GM19397 (cell line): ENCODE data around the gene PRKAG1.

Experiments
- ATAC-seq: cut with Tn5 transposase; IDR thresholded peaks from one replicate; pipeline ENCODE4 v1.9.1; 2021; ENCODE audit warnings: mild to moderate bottlenecking, moderate library complexity; ENCODE audit not compliant: unreplicated experiment

PRKAG1 gene

DNA sequence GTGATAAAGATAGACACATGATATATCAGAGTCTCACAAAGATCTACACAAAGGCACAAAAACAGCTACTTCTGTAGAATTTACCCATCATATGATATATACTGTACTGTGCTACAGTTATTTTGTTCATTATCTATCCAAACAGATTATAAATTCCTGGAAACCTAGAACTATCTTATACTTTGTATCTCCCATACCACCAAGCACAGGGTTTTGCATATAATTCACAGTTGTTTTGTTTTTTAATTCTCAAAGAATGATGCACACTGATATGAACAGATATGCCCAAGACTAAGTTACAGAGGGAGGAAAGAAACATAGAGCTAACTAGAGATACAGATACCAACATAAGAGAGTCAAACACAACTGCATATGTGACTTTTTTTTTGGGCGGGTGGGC lies 3.4 kb downstream of the PRKAG1 start:
- ATAC-seq = no peak

DNA sequence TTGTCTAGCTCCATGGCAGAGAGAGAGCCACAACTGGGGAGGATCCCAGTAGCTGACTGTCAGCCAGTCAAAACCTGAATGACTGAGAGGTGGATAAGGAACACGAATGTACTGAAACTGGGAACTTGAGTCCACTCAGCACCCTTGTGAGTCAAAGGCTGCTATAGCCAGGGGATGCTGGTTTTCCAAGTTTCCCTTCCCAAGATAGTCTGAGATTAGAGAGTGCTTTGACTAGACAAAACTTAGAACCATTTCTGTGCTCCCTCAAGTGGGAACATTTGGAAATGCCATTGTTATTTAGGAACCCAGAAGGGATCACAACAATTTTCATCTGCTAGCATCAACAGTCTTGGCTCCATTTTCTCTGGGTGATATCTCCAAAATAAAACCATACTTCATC lies 4.0 kb downstream of the PRKAG1 start:
- ATAC-seq = no peak

DNA sequence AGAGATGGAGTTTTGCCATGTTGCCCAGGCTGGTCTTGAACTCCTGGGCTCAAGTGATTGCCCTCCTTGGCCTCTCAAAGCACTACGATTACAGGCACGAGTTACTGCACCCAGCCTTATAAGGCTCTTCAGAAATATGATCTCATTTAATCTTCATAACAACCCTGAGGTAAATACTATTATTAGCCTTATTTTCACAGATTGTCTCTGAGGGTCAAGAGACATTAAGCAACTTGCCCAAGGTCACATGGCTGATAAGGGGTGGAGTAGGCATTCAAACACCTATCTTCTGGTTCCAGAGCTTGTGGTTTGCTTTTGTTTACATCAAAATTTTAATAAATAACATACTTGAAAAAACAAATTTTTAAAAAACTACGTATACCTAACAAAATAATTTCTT lies 5.1 kb downstream of the PRKAG1 start:
- ATAC-seq = no peak

DNA sequence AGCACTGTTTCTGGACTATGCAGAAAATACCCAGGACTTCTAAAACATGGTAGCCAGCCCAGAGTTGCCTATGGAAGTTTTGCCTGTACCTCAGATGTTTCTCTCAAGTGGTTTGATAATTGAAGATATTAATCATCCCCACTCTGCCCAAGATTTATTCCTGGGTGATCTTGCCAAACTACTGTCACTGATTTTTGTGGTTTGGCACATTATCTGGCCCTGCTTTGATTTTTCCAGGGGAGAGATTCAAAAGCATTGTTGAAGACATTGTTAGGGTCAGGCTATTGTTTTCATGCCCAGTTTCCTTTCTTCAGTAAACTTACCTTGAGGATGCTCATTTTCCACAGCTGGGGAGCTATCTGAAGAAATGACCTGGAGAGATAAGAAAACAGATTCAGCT lies 5.8 kb downstream of the PRKAG1 start:
- ATAC-seq = no peak

DNA sequence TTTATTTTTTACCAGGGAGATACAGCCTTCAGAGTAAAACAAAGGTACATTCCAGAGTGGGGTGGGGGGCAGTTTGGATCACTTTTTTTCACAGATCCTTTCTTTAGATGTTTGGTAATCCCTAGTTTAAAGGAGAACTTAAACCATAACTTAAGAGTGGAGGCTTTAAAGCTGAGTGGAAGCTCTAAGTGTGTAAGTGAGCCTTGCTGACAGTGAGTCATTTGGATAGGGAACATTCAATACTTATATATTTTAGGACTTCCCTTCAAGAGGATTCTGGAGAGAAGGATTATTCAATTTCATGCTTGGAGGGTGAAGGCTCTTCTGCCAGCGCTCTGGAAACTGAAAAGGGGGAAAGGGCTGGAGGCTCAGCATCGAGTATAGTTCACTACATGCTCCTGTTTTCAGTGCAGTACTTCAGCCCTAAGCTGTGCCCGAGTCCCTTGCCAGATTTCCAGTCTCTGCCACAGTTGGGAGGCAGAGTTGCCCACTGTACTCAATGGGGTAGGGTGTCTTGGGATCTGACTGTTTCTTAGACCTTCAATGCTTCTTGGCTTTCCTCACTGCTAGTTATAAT lies 8.4 kb downstream of the PRKAG1 start:
- ATAC-seq = no peak

DNA sequence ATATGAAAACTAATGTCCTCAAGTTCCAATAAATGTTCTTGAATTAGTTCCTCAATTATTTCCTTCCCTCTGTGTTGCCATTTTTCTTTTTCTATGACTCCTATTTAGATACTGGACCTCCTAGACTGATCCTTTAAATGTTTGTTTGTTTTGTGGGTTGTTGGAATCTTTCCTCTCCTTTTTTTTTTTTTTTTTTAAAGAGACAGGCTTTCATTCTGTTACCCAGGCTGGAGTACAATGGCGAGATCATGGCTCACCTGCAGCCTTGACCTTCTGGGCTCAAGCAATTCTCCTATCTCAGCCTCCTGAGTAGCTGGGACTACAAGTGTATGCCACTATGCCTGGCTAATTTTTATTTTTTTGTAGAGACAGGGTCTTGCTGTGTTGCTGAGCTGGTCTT lies 9.6 kb downstream of the PRKAG1 start:
- ATAC-seq = no peak

DNA sequence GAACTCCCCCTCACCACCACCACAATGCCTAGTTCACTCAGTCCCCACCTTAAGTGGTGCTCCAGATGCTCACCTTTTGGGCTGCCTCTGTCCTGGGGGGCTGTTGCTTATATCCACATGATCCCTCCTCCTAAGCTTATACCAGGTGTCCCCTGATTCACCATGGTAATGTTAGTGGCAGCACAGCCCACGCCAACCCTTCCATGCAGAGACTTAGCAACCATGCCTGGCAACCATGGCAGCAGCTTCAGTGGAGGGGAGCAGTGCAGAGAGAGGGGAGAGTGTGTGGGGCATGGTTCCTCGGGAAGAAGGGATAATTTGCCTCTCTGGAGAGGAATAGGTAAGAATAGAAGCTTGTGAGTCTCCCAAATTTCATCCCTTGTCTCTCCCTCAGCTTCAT lies 18.2 kb downstream of the PRKAG1 start:
- no peak for ATAC-seq

DNA sequence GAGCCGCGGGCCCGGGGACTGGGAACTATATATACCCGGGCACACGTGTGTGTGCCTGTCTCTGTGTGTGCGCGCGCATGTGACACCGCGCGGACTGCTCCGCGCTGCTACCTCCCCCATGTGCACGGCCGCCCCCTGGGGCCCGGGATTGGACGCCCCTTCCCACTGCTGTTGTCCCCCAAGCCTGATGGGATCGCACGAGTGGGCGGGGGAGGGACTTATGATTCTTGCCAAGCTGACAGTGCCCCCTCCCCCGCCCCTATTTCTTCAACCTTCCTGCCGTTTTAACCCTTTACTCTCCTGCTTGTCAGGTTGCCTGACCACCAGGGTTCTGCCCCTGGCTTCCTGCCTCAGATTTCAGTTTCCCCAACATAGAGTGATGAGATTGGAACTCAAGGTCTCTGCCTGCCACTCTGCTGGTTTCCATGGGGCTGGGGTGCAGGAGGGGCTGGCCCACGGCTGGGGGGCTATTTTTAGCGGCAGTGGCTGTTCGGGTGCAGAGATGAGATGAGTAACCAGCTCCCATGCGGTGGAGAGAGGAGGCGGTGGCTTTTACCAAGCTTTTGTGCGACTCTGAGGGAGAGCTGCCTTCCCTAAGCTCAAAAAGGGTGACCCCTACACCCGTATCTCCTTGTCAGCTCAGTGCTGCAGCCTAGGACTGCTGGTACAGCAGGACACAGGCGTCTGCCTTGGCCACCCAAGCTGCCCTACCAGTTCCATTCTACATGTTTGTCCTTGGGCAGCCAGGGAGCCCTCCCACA lies 19.0 kb downstream of the PRKAG1 start, which contains the start of gene DDN:
DDN (minus strand) TSS at position 5 of the 761 bp plus-strand sequence. CDS start 88 bp downstream, outside the sequence.
- ATAC-seq = no peak

DNA sequence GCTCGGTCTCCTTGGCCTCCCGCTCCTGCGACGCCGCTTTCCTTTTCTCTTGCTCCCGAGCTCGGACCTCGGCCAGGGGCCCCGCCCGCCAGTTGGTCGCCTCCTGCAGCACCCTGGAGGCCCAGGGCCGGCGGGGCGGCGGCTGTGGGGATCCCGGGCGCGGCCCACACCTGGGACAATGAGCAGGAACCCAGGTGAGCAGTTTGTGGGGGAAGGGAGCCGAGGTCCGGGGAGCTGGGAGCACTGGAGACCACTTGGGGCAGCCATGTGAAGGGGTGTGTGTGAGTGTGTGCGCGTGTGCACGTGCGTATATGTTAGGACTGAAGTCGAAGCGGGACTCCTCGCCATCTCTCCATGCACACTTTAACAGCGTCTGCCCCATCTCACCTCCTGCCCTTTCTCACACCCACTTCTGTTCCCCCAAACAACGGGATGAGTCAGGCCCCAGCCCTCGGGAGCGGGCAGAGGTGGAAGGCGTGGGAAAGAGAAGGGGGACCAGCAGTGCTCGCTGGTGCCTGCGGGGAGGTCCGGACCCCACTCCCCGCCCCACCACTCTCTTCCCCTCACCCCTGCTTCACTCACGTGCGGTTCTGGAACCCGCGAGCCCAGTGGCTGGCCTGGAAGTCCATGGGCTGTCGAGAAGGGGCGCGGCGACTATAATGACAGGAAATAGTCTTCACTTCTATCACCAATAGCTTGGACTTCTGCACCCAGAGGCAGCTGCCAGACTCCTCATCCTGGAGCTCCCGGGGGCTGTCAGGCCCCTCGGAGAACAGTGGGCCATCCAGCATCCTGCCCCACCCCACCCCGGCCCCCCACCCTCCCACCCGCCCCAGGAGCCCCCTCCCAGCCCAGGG lies 19.9 kb downstream of the PRKAG1 start:
- ATAC-seq = no peak

DNA sequence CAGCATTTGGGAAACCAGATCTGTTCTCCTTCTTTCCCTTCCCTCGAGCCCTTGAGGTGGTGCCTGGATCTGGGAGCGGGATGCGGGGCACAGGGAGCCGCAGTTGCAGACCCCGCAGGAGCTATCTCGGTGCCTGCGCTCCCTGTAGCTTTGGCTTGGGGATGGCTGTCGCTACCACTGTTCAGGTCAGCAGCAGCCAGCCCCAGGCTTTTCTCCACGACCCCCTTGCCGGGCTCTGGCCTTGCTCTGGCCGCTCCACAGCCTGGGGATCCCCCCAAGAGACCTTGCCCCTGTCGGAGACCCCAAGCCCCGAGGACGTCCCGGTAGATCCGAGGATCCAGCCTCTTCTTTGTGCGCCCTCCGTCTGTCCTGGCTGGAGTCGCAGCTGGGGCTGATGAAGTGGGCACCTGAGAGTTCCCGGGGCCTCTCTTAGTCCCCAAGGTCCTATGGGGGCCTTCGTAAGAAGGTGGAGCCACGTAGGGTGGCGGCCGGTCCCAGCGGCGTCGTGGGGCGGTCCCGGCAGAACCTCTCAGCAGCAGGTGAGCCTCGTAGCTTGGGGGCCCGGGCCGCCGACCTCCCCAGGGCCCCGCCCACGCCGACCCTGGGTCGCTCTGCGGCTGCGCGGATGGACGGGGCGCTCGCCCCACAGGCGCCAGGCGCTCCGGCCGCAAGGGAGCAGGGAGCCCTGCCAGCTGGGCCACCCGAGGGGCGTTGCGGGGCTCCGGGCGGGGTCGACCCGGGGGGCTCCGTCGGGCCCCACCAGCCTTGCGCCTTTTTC lies 20.7 kb downstream of the PRKAG1 start:
- ATAC-seq = no peak

DNA sequence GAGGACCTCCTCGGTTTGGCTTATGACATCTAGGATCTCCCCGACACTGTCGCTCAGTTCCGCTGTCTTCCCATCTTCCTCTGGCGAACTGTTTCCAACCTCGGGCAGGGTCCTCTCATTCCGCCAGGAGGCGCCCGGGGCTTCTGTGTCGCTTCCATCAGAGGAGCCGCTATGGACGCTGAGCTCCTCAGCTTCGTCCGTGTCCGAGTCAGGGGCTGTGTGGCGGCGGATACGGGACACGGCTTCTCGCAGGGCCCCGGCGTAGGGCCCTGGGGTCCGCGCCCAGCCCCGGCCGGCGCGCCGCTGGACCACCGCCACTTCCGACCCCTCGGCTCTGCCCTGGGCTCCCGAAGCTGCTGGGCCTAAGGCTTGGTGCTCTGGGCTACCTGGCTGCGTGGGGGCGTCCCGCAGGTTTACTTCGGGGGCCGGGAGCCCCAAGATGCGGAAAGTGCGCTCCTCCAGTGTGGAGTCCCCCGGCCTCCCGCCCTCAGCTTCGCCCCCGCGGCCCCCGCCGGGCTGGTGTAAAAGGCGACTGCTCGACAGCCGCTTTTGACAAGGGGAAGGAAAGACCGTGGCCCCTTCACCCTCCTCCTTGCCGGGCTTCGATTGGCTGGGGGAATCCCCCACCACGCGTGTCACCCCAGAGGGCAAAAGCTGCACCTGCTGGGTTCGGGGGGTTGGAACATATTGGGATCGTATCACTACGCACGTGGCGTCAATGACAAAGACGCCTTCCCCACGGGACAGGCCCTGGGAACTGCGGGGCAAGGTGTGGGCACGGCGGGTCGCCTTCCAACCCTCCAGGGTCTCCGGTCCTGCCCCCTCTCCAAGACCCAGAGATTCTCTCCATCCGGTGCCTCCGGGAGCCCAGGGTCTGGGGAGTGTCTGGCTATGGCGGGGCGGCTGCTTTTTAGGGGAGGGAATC lies 21.5 kb downstream of the PRKAG1 start:
- ATAC-seq = no peak

DNA sequence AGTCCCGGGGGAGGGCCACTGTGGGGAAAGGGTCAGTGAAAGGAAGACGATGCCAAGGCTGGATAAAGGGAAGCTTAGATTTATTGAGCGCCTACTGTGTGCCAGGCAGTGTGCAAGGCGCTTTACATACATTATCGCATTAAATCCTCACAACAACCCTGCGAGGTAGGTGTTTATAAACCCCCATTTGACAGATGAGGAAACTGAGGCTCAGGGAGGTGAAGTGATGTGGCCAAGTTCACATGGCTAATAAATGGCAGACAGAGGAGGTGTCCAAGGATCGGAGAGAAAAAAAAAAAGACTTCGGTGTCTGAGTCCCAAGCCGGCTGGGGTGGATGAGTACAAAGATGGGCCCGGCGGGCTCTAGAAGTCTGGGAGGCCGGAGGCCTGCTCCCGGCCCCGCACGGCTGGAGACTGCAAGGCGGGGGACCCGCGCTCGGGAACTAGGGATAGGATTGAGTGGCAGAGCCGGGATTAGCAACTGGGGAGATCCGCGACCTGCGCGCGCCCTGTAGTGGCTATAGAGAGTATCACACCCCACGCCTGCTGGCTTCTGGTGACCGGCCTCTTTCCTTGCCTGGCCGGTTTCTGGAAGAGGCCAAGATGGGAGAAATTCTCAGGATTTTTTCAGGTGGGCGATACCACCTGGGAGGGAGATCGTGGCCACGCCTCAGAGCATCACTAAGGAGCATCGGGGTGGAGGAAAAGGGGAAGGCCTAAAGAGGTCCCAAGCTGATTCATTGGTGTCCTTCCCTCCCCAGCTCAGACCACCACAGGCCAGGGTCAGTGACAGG lies 23.3 kb downstream of the PRKAG1 start:
- ATAC-seq = no peak

DNA sequence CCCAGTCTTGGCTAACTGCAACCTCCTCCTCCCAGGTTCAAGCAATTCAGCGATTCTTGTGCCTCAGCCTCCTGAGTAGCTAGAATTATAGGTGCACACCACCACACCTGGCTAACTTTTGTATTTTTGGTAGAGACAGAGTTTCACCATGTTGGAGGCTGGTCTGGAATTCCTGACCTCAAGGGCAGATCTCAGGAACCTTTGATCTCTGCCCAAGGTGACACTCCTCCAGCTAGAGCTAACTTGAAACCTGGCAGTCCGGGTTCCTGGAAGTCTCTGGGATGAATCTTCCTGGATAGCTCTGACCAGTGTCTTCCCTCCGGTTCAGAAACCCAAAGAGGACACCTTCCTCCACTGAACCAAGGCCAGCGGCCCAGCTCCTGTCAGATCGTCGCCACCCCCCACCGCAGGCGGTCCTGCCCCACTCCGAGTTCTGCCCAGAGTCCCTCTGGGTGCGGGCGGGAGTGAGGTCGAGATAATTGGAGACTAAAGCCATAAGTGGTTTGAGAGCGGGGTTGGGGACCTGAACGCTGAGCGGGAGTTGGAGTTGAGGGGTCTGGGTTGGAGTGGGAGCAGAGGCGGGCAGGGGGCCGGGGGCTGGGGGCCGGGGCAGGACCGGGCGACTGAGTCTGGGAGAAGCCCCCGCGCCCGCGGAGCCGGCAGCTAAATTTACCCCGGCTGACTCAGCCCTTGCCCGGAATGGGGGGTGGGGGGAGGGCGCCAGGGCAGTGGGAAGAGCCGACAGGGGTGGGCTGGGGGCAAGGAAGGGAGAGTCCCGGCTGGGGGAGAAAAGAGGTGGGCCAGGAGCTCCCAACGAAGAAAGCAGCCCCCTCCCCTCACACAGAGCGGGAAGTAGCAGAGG lies 24.1 kb downstream of the PRKAG1 start:
- ATAC-seq = no peak

DNA sequence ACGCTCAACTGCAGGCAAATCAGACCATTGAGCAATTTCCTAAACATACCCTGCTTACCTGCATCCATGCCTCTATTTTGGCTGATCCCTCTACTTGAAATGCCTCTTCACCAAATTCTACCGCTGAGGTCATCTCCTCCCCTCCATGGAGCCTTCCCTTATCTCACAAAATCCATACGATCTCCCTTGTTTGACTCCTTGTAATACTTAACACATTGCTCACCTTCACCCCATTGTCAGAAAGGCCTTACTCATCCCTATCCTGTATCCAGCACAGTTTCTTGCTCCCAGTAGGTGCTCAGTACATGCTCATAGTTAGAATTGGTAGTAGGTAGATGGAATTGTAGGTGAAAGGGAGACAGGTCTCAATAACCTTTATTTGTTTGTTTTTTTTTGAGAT lies 24.8 kb downstream of the PRKAG1 start:
- ATAC-seq = no peak

DNA sequence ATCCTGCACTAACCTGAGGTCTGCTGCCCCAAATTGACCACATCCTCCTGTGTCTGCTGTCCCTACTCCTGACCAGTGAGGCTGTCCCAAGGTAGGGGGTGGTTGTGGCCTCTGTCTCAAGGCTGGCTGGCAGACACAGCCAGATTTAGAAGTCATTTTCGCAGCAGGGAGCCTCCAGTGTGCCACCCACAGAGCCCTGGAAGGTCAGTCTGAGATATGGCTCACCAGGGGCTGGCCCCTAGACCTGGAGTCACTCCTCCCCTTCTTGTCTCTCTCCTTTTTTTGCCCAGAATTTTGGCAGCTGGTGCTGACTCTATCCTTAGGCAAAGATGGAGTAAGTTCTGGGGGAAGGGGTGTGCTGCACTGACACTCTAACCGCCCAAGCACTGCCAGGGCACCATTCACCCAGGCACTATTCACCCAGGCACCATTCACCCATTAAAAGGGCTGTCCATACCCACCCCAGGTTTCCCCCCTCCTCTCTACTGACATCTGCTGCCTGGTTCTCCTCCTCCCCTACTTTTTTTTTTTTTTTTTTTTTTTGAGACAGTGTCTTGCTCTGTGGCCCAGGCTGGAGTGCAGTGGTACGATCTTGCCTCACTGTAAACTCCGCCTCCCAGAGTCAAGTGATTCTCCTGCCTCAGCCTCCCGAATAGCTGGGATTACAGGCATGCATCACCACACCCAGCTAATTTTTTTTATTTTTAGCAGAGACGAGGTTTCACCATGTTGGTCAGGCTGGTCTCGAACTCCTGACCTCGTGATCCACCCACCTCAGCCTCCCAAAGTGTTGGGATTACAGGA lies 27.1 kb downstream of the PRKAG1 start:
- ATAC-seq = no peak

DNA sequence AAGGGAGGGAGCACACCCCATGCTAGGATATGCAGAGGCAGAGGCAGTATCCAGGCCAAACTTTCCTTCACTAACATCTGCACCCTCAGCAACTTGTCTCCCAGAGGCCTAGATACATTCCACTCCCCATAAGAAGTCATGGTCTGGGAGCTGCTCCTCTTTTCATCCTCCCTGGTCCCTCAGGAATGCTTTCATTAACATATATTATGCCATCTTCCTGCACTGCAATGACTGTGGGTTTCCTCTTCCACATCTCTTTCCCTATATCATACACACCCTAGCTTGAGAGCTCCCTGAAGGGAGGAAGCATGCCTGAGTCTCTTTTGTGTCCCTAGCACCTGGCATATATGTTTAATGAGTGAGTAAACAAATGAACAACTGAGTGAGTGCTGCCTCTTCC lies 28.0 kb downstream of the PRKAG1 start:
- no peak for ATAC-seq

DNA sequence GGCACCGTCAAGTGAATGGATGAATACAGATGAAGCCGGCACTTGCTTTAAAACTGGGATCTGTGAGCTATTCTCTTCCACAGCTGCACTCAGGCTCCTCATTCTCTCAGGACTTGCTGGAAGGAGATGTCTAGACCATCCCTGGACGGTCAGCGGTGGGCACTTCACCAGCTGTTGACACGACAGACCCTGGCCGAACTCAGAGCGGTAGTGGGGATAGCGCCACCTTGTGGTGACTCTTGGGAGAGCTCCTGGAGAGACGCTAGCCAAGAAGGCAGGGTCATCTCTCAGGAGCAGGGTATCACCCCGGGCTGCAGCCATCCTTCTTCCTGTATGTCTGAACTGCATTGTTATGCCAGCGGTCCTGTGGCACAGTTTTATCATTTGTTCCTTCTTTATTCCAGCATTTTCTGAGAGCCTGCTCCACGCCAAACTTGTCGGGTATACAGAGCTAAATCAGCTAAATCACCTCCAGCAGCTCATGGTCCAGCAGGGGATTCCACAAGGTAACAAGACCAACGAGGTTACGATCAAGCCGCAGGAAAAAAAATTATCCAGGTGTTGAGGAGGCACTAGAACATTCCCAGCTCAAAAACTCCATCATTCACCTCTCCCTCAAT lies 30.4 kb downstream of the PRKAG1 start:
- no peak for ATAC-seq
